A549 (cell line): ENCODE data around the gene DPY19L3.

Experiments used
- BHLHE40 ChIP-seq: IDR thresholded peaks from 2 replicates; pipeline ENCODE4 v1.6.1; 2012; ENCODE audit warnings: low read depth, low read length, inconsistent platforms
- CEBPB ChIP-seq, 2 experiments: fragments of >200 bp in 1 of 2; sonication (Bioruptor Twin) in 1 of 2; formaldehyde crosslinking in 1 of 2; IDR thresholded peaks; 2 replicates each; pipeline ENCODE4 v1.6.1; 2012 to 2016
- CTCF ChIP-seq: fragments of >200 bp; sonication (Bioruptor Twin); formaldehyde crosslinking; IDR thresholded peaks from 3 replicates; pipeline ENCODE4 v1.5.1; 2016
- EP300 ChIP-seq, 2 experiments: fragments of >200 bp; sonication (Bioruptor Twin); formaldehyde crosslinking; IDR thresholded peaks; 2 replicates in 1 of 2; 3 replicates in 1 of 2; pipeline ENCODE4 v1.6.1; 2016 to 2017
- JUN ChIP-seq, 2 experiments: fragments of >200 bp; sonication (Bioruptor Twin); formaldehyde crosslinking; IDR thresholded peaks; 2 replicates in 1 of 2; 3 replicates in 1 of 2; pipeline ENCODE4 v1.6.1; 2016 to 2017
- JUNB ChIP-seq: fragments of >200 bp; sonication (Bioruptor Twin); formaldehyde crosslinking; IDR thresholded peaks from 2 replicates; pipeline ENCODE4 v1.6.1; 2016
- MAZ ChIP-seq: fragments of 150-350 bp; IDR thresholded peaks from 2 replicates; pipeline ENCODE4 v1.6.1; 2014; ENCODE audit warnings: antibody characterized with exemption, low read depth, low read length, borderline replicate concordance
- POLR2A ChIP-seq: IDR thresholded peaks from 2 replicates; pipeline ENCODE4 v1.6.1; 2012; ENCODE audit warnings: mild to moderate bottlenecking, low read length
- REST ChIP-seq: fragments of 200-600 bp; sonication (generic); IDR thresholded peaks from 2 replicates; pipeline ENCODE4 v1.6.1; 2016; ENCODE audit warnings: antibody characterized with exemption, mild to moderate bottlenecking, moderate library complexity
- TF ChIP-seq, protein P1 (sequence below): IDR thresholded peaks from 2 replicates; pipeline ENCODE4 v1.6.1; 2012

DNA sequence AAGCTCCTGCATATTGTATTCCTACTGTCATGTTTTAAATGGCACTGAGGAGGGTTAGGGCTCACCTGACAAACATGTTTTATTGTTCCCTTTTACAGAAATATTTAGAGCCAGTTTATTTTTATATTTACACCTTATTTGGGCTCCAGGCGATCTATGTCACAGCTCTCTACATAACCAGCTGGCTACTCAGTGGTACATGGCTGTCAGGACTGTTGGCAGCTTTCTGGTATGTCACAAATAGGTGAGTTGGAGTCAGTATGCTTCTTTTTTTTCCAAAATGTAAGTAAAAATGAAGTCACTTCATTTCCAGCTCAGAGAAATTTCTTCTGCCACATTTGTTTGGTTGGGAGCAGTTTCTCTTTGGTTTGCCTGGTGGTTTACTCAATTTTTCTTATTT is 31.5 kb downstream of the DPY19L3 start:
- no peak for TF ChIP-seq CEBPB (IDR thresholded peaks at IDR 0.05)
- no peak for TF ChIP-seq CTCF
- TF ChIP-seq EP300 (IDR thresholded peaks at IDR 0.05): no peak
- TF ChIP-seq, protein P1, sequence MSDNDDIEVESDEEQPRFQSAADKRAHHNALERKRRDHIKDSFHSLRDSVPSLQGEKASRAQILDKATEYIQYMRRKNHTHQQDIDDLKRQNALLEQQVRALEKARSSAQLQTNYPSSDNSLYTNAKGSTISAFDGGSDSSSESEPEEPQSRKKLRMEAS: no peak
- no peak for TF ChIP-seq POLR2A
- TF ChIP-seq JUN (IDR thresholded peaks at IDR 0.05): no peak
- TF ChIP-seq BHLHE40: no peak
- no peak for TF ChIP-seq MAZ
- TF ChIP-seq REST: no peak
- TF ChIP-seq JUNB: no peak
